Upper lobe of left lung (tissue), 6 donors: ENCODE results near the gene NIM1K. TPM values are rescaled to one million over a fixed set of nuclear protein-coding genes. Genes with fewer than 3 reads are reported as not detected.

ENCODE experiments used
- ATAC-seq, 2 donors: fragments of 200-7000 bp; cut with Tn5 transposase; one replicate each; pipeline ENCODE4 v1.9.1; 2022; ENCODE audit warnings: mild to moderate bottlenecking in 2 of 2, moderate library complexity in 2 of 2; ENCODE audit not compliant: low FRiP score in 2 of 2
- DNase-seq, 2 donors: peaks; one replicate each; pipeline ENCODE4 v3.0.0-alpha.2; 2019 to 2020
- H3K27ac ChIP-seq, 4 donors: fragments of 200-600 bp; sonication (generic); one replicate each; pipeline ENCODE4 v1.5.1; 2016 to 2019
- H3K27me3 ChIP-seq, 4 donors: fragments of 200-600 bp; sonication (generic); one replicate each; pipeline ENCODE4 v1.5.1; 2017 to 2019
- H3K36me3 ChIP-seq, 4 donors: fragments of 200-600 bp; sonication (generic); one replicate each; pipeline ENCODE4 v1.5.1; 2016 to 2019
- H3K4me1 ChIP-seq, 4 donors: fragments of 200-600 bp; sonication (generic); one replicate each; pipeline ENCODE4 v1.5.1; 2018 to 2019
- H3K4me3 ChIP-seq, 4 donors: fragments of 200-600 bp; sonication (generic); one replicate each; pipeline ENCODE4 v1.5.1; 2017 to 2019; ENCODE audit warnings: mild to moderate bottlenecking in 2 of 4, moderate library complexity in 1 of 4
- H3K9me3 ChIP-seq, 4 donors: fragments of 200-600 bp; sonication (generic); one replicate each; pipeline ENCODE4 v1.5.1; 2018 to 2019
- CTCF ChIP-seq, 6 experiments: fragments of 450-650 bp in 4 of 6; fragments of 200-600 bp in 2 of 6; sonication (generic) in 2 of 6; IDR thresholded peaks; one replicate each; pipeline ENCODE4 v1.5.1; 2016 to 2019; ENCODE audit warnings: antibody characterized with exemption in 6 of 6
- EP300 ChIP-seq, 4 donors: sonication (generic); formaldehyde crosslinking; IDR thresholded peaks; one replicate each; pipeline ENCODE4 v1.5.1; 2017; ENCODE audit warnings: antibody characterized with exemption in 4 of 4, control low read depth in 2 of 4
- POLR2A ChIP-seq, 4 donors: fragments of 450-650 bp; IDR thresholded peaks; one replicate each; pipeline ENCODE4 v1.5.1; 2016 to 2017; ENCODE audit warnings: antibody characterized with exemption in 4 of 4, mild to moderate bottlenecking in 2 of 4
- POLR2AphosphoS5 ChIP-seq, 2 donors: sonication (generic); formaldehyde crosslinking; IDR thresholded peaks; one replicate each; pipeline ENCODE4 v1.5.1; 2017; ENCODE audit warnings: antibody characterized with exemption in 2 of 2
- WGBS, 2 donors: methylation state at CpG; one replicate each; pipeline ENCODE4 v1.1.5; 2017 to 2018; 5-methylcytosine and 5-hydroxymethylcytosine counted together
- total RNA-seq, 6 donors: library from RNA; depleted of rRNA in 4 of 6; stranded (reverse); fragments of >200 nt in 4 of 6; gene quantifications; one replicate each; pipeline versions ENCODE4 v1.1.0 to v1.2.1, GENCODE V29; 2016 to 2021
- donor health status: DM: no; HTN: no; CAD: no; lungs with moderate emphysema.
- donor health status: DM: no; HTN: yes; CAD: no; lungs with severe emphysema.

The NIM1K gene
- total RNA-seq, 6 donors from 2014 or later = 1.8 to 29.3 (median 4.6) TPM

- Histone ChIP-seq H3K4me3 (peak overlapping the region in 3 of 4 donors; percentile 69 to 90 (median 78)), H3K36me3 (no peaks in the 10 kb centered on the region), H3K27me3 (no peaks in the 10 kb centered on the region), H3K4me1 (peaks cover 9 to 31% (median 25%) of the 10 kb centered on the region in 4 donors), H3K9me3 (no peaks in the 10 kb centered on the region), H3K27ac (peak overlapping the region; percentile 58 to 97 (median 84))
- no peak for DNase-seq
- TF ChIP-seq POLR2AphosphoS5 (IDR thresholded peaks at IDR 0.05) (no peak), CTCF (IDR thresholded peaks at IDR 0.05) (no peak), EP300 (IDR thresholded peaks at IDR 0.05) (no peak), POLR2A (IDR thresholded peaks at IDR 0.05) (no peak)
- WGBS, 2 donors = 49 to 58% methylated on average over 8 of the region's 8 CpGs
- ATAC-seq = no peak
Measured at GRCh38 chr5:43313854-43314457, 121.9 kb downstream of the NIM1K start.

GRCh38 chr5:43314724-43315123 lies 122.7 kb downstream of the NIM1K start:
- ATAC-seq (no peak), DNase-seq (no peak)
- Histone ChIP-seq H3K36me3 (no peaks in the 10 kb centered on the region), H3K4me1 (peaks cover 9 to 26% (median 20%) of the 10 kb centered on the region in 4 donors), H3K9me3 (no peaks in the 10 kb centered on the region), H3K27ac (peak overlapping the region in 2 of 4 donors; percentile 73 to 95), H3K4me3 (no peak overlapping the region), H3K27me3 (no peaks in the 10 kb centered on the region)
- TF ChIP-seq POLR2A (IDR thresholded peaks at IDR 0.05) = no peak
- WGBS, 2 donors = 95 to 97% methylated on average over 6 of the region's 6 CpGs

GRCh38 chr5:43315263-43315662 lies 123.2 kb downstream of the NIM1K start:
- no peak for DNase-seq
- H3K27ac ChIP-seq = no peak overlapping the region
- no peak for TF ChIP-seq CTCF (IDR thresholded peaks at IDR 0.05)
- no peak for TF ChIP-seq EP300 (IDR thresholded peaks at IDR 0.05)
- TF ChIP-seq POLR2AphosphoS5 (IDR thresholded peaks at IDR 0.05) = no peak
- H3K9me3 ChIP-seq = no peaks in the 10 kb centered on the region
- no peaks in the 10 kb centered on the region for H3K27me3 ChIP-seq
- WGBS, 2 donors = 89 to 92% methylated on average over 8 of the region's 8 CpGs
- H3K36me3 ChIP-seq = no peaks in the 10 kb centered on the region
- H3K4me1 ChIP-seq = peaks cover 9 to 23% (median 15%) of the 10 kb centered on the region in 4 donors
- no peak overlapping the region for H3K4me3 ChIP-seq
- ATAC-seq = no peak

- H3K9me3 ChIP-seq = no peaks in the 10 kb centered on the region
- ATAC-seq (no peak), DNase-seq (no peak)
- peaks cover 9 to 18% (median 12%) of the 10 kb centered on the region in 4 donors for H3K4me1 ChIP-seq
- H3K4me3 ChIP-seq = no peak overlapping the region
- WGBS, 2 donors = 97 to 98% methylated on average over 3 of the region's 3 CpGs
- no peaks in the 10 kb centered on the region for H3K36me3 ChIP-seq
- no peak for TF ChIP-seq CTCF (IDR thresholded peaks at IDR 0.05)
- no peak for TF ChIP-seq POLR2A (IDR thresholded peaks at IDR 0.05)
- TF ChIP-seq POLR2AphosphoS5 (IDR thresholded peaks at IDR 0.05) = no peak
- no peak for TF ChIP-seq EP300 (IDR thresholded peaks at IDR 0.05)
- H3K27me3 ChIP-seq = no peaks in the 10 kb centered on the region
- no peak overlapping the region for H3K27ac ChIP-seq
Measured at GRCh38 chr5:43315682-43316081, 123.7 kb downstream of the NIM1K start.

- H3K36me3 ChIP-seq = no peaks in the 10 kb centered on the region
- no peak for DNase-seq
- no peaks in the 10 kb centered on the region for H3K27me3 ChIP-seq
- H3K9me3 ChIP-seq = no peaks in the 10 kb centered on the region
- H3K27ac ChIP-seq = no peak overlapping the region
- ATAC-seq = no peak
- WGBS, 2 donors = 79 to 86% methylated on average over 5 of the region's 5 CpGs
- TF ChIP-seq POLR2AphosphoS5 (IDR thresholded peaks at IDR 0.05) = no peak
- TF ChIP-seq EP300 (IDR thresholded peaks at IDR 0.05) = no peak
- TF ChIP-seq CTCF (IDR thresholded peaks at IDR 0.05) = no peak
- no peak for TF ChIP-seq POLR2A (IDR thresholded peaks at IDR 0.05)
- H3K4me1 ChIP-seq = peaks cover 9 to 14% (median 12%) of the 10 kb centered on the region in 4 donors
- H3K4me3 ChIP-seq = no peak overlapping the region
Measured at GRCh38 chr5:43316421-43316820, 124.4 kb downstream of the NIM1K start.
